Activated naive CD8-positive, alpha-beta T cell treated with anti-CD3 and anti-CD28 coated beads, Interleukin-2, amount 50 U/mL, for 24 hours (primary cell): ENCODE results near the gene OLFM4.

Experiments
- ATAC-seq: fragments of 150-1000 bp; cut with Tn5 transposase; one replicate; pipeline ENCODE4 v1.10.0; 2021
- DNase-seq: peaks from one replicate; pipeline ENCODE4 v3.0.0; 2021
- H3K27ac Mint-ChIP-seq: one replicate; pipeline ENCODE4 v1.8.0; 2021; ENCODE audit warnings: mild to moderate bottlenecking, mixed read lengths
- H3K27me3 Mint-ChIP-seq: one replicate; pipeline ENCODE4 v1.8.0; 2021; ENCODE audit warnings: mixed read lengths
- H3K36me3 Mint-ChIP-seq: one replicate; pipeline ENCODE4 v1.8.0; 2021; ENCODE audit warnings: low read depth, mixed read lengths
- H3K4me1 Mint-ChIP-seq: one replicate; pipeline ENCODE4 v1.8.0; 2021; ENCODE audit warnings: mixed read lengths
- H3K4me3 Mint-ChIP-seq: one replicate; pipeline ENCODE4 v1.8.0; 2021; ENCODE audit warnings: mild to moderate bottlenecking, moderate library complexity, mixed read lengths
- H3K9me3 Mint-ChIP-seq: one replicate; pipeline ENCODE4 v1.8.0; 2021; ENCODE audit warnings: mixed read lengths

Gene OLFM4

DNA sequence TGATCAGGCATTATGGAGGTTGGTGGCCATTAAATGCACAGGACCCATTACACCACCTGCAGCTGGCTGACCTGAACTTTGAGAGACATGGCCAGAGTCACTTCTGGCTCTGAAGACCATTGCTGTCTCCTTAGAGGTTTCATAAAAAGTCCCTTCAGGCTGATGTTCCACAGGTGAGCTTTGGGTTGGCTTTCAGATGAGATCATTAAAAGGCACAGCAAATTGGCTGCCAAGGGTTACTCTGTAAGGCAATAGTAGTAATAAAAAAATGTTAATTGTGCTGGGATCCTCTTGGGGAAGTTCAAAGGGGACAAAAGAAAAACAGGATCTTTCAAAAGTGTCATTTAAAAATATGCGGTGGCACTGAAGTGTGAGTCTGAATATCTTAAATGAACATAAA, 4.2 kb downstream of the OLFM4 start:
- H3K27me3 Mint-ChIP-seq: peaks cover 2% of the 10 kb centered on the region

GRCh38 chr13:53038993-53039392, 10.4 kb downstream of the OLFM4 start:
- no peak for DNase-seq
- ATAC-seq: no peak
- Mint-ChIP-seq H3K27ac (no peak overlapping the region), H3K9me3 (no peaks in the 10 kb centered on the region), H3K36me3 (no peaks in the 10 kb centered on the region), H3K27me3 (peaks cover 2% of the 10 kb centered on the region), H3K4me1 (no peaks in the 10 kb centered on the region), H3K4me3 (no peak overlapping the region)

More for the DNA sequence above, 4.2 kb downstream of the OLFM4 start:
- ATAC-seq (no peak), DNase-seq (no peak)
- Mint-ChIP-seq H3K27ac (no peak overlapping the region), H3K4me1 (no peaks in the 10 kb centered on the region), H3K36me3 (no peaks in the 10 kb centered on the region), H3K9me3 (no peaks in the 10 kb centered on the region), H3K4me3 (no peak overlapping the region)

- H3K4me1 Mint-ChIP-seq: no peaks in the 10 kb centered on the region
- DNase-seq: no peak
- no peaks in the 10 kb centered on the region for H3K36me3 Mint-ChIP-seq
- no peaks in the 10 kb centered on the region for H3K9me3 Mint-ChIP-seq
- H3K4me3 Mint-ChIP-seq: no peak overlapping the region
- no peak for ATAC-seq
- no peak overlapping the region for H3K27ac Mint-ChIP-seq
- H3K27me3 Mint-ChIP-seq: no peaks in the 10 kb centered on the region
Observed at GRCh38 chr13:53041968-53042516, 13.4 kb downstream of the OLFM4 start.

DNA sequence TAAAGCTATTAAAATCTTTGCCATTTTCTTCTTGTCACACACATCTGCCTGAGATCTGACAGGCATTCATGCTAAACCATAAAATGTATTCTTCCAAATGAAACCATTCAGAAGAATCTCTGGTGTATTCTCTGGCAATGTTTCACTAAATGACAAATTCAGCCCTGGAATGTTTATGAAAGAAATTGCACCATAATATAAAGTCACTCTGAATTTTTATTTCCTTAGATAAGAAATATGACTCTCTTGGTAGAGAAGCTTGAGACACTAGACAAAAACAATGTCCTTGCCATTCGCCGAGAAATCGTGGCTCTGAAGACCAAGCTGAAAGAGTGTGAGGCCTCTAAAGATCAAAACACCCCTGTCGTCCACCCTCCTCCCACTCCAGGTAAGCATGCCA, 14.3 kb downstream of the OLFM4 start:
- no peaks in the 10 kb centered on the region for H3K36me3 Mint-ChIP-seq
- no peaks in the 10 kb centered on the region for H3K9me3 Mint-ChIP-seq
- no peak overlapping the region for H3K27ac Mint-ChIP-seq
- no peaks in the 10 kb centered on the region for H3K4me1 Mint-ChIP-seq
- no peaks in the 10 kb centered on the region for H3K27me3 Mint-ChIP-seq
- ATAC-seq (no peak), DNase-seq (no peak)
- no peak overlapping the region for H3K4me3 Mint-ChIP-seq

- Mint-ChIP-seq H3K27ac (no peak overlapping the region), H3K9me3 (no peaks in the 10 kb centered on the region), H3K27me3 (no peaks in the 10 kb centered on the region), H3K36me3 (no peaks in the 10 kb centered on the region), H3K4me3 (no peak overlapping the region), H3K4me1 (no peaks in the 10 kb centered on the region)
- no peak for DNase-seq
- ATAC-seq: no peak
Observed at GRCh38 chr13:53043398-53043797, 14.8 kb downstream of the OLFM4 start.

DNA sequence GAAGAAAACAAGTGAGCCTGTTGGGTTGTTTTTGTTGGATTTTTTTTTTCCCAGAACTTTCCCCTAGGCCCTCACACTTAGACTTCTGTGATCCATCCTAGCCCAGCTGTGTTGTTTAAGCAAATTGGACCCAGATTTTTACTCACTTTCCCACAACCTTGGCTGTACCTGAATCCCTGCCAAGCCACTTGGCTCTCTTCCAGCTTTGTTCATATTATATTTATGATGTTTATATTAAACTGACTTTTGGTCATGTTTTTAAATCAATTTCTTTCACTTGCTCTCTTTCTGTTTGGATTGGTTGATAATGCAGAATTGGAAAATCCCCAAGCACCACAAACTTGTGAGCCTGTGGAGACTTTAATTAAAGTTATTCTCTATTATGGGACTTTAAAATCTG, 16.6 kb downstream of the OLFM4 start:
- H3K4me3 Mint-ChIP-seq: no peak overlapping the region
- H3K4me1 Mint-ChIP-seq: no peaks in the 10 kb centered on the region
- ATAC-seq (no peak), DNase-seq (no peak)
- no peaks in the 10 kb centered on the region for H3K36me3 Mint-ChIP-seq
- H3K27me3 Mint-ChIP-seq: no peaks in the 10 kb centered on the region
- no peaks in the 10 kb centered on the region for H3K9me3 Mint-ChIP-seq
- no peak overlapping the region for H3K27ac Mint-ChIP-seq

DNA sequence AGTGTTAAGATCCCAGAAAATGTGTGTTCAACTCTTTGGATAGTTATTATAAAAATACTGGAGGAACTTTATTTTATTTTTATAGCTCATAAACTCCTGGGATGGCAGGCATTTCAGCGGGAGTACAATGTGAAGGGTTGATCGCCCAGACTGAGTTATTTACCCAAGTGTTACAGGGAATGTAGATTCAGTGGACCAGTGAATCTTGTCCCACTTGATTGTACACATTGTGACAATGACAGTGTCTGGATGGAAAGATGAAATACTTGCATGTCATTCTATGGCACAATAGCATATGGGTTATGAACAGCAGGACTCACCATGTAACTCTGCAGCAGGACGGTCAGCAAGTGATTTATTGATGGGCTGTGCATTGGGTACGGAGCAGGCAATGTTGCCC, 20.3 kb downstream of the OLFM4 start:
- Mint-ChIP-seq H3K36me3 (no peaks in the 10 kb centered on the region), H3K4me1 (no peaks in the 10 kb centered on the region), H3K27me3 (no peaks in the 10 kb centered on the region), H3K9me3 (no peaks in the 10 kb centered on the region), H3K4me3 (no peak overlapping the region), H3K27ac (no peak overlapping the region)
- ATAC-seq: no peak
- DNase-seq: no peak

DNA sequence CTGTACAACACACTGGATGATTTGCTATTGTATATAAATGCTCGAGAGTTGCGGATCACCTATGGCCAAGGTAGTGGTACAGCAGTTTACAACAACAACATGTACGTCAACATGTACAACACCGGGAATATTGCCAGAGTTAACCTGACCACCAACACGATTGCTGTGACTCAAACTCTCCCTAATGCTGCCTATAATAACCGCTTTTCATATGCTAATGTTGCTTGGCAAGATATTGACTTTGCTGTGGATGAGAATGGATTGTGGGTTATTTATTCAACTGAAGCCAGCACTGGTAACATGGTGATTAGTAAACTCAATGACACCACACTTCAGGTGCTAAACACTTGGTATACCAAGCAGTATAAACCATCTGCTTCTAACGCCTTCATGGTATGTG, 21.5 kb downstream of the OLFM4 start:
- no peaks in the 10 kb centered on the region for H3K36me3 Mint-ChIP-seq
- no peaks in the 10 kb centered on the region for H3K4me1 Mint-ChIP-seq
- H3K27me3 Mint-ChIP-seq: peaks cover 2% of the 10 kb centered on the region
- DNase-seq (no peak), ATAC-seq (no peak)
- no peaks in the 10 kb centered on the region for H3K9me3 Mint-ChIP-seq
- no peak overlapping the region for H3K4me3 Mint-ChIP-seq
- H3K27ac Mint-ChIP-seq: no peak overlapping the region

DNA sequence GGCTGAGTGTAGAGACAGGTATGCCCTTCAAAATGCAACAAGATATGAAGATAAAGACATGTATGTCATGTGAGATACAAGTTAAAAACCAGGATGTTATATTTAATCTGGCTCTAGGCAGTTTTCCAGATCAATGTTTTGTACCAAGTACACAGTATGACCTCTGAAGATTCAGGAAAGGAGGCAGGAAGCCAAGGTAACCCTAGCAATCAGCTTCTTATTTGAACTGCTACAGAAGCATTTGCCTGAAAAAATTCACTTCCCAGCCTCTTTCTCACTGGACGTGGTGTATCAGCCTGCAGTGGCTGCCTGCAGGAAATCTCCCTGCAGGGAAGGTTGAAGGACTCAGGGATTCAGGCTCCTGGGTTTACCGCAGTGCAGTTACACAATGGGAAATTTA, 24.1 kb downstream of the OLFM4 start:
- DNase-seq: no peak
- Mint-ChIP-seq H3K27me3 (peaks cover 2% of the 10 kb centered on the region), H3K9me3 (no peaks in the 10 kb centered on the region), H3K36me3 (no peaks in the 10 kb centered on the region), H3K4me3 (no peak overlapping the region), H3K4me1 (no peaks in the 10 kb centered on the region), H3K27ac (no peak overlapping the region)
- no peak for ATAC-seq

- Mint-ChIP-seq H3K4me3 (no peak overlapping the region), H3K9me3 (no peaks in the 10 kb centered on the region), H3K27me3 (peaks cover 2% of the 10 kb centered on the region), H3K4me1 (no peaks in the 10 kb centered on the region), H3K36me3 (no peaks in the 10 kb centered on the region), H3K27ac (no peak overlapping the region)
- DNase-seq (no peak), ATAC-seq (no peak)
Observed at GRCh38 chr13:53054569-53054968, 26.0 kb downstream of the OLFM4 start.

GRCh38 chr13:53058065-53058679, 29.6 kb downstream of the OLFM4 start:
- Mint-ChIP-seq H3K36me3 (no peaks in the 10 kb centered on the region), H3K4me3 (no peak overlapping the region), H3K27ac (no peak overlapping the region), H3K9me3 (no peaks in the 10 kb centered on the region), H3K4me1 (no peaks in the 10 kb centered on the region), H3K27me3 (peaks cover 2% of the 10 kb centered on the region)
- ATAC-seq (no peak), DNase-seq (no peak)

- H3K36me3 Mint-ChIP-seq: no peaks in the 10 kb centered on the region
- DNase-seq (no peak), ATAC-seq (no peak)
- H3K4me3 Mint-ChIP-seq: no peak overlapping the region
- no peaks in the 10 kb centered on the region for H3K9me3 Mint-ChIP-seq
- no peaks in the 10 kb centered on the region for H3K4me1 Mint-ChIP-seq
- no peak overlapping the region for H3K27ac Mint-ChIP-seq
- H3K27me3 Mint-ChIP-seq: peaks cover 1% of the 10 kb centered on the region
Observed at GRCh38 chr13:53060840-53061490, 32.4 kb downstream of the OLFM4 start.

DNA sequence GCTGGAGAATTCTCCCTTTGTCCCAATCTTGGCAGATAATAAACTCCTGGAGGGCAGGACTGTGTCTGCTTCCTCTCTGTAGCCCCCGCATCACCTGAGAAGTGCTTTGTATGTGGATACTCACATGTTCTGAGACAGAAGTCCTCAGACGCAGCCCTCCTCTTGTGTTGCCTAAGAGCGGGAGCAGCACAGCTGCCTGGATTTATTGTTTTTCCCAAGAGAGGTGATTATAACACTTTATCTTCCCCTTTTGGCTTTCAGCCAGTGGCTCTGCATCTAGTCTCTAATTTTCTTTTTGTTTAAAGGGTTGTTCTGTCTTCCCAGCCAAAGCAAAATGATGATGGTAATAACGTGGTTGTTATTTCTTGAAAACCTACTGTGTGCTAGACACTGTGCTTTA, 36.1 kb downstream of the OLFM4 start:
- ATAC-seq (no peak), DNase-seq (no peak)
- H3K36me3 Mint-ChIP-seq: no peaks in the 10 kb centered on the region
- no peak overlapping the region for H3K4me3 Mint-ChIP-seq
- peaks cover 1% of the 10 kb centered on the region for H3K27me3 Mint-ChIP-seq
- H3K9me3 Mint-ChIP-seq: no peaks in the 10 kb centered on the region
- H3K27ac Mint-ChIP-seq: no peak overlapping the region
- no peaks in the 10 kb centered on the region for H3K4me1 Mint-ChIP-seq

DNA sequence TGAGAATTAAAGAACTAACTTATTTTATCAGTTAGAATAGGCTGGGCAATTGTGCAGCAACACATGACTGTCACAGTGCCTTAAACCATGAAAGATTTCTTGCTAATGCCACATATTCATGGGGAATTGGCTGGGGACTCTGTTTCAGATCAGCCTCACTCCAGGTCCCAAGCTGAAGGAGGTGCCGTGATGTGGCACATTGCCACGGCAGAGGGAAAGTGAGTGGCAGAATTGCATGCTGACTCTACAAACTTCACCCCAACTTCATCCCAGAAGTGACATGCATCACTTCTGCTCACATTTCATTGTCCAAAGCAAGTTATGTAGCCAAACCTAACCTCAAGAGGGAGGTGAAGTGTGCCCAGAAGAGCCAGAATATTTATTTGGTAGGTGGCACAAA, 37.8 kb downstream of the OLFM4 start:
- Mint-ChIP-seq H3K4me1 (no peaks in the 10 kb centered on the region), H3K27me3 (peaks cover 1% of the 10 kb centered on the region), H3K4me3 (no peak overlapping the region), H3K36me3 (no peaks in the 10 kb centered on the region), H3K9me3 (no peaks in the 10 kb centered on the region), H3K27ac (no peak overlapping the region)
- no peak for DNase-seq
- no peak for ATAC-seq

- Mint-ChIP-seq H3K27me3 (no peaks in the 10 kb centered on the region), H3K36me3 (no peaks in the 10 kb centered on the region), H3K9me3 (no peaks in the 10 kb centered on the region), H3K4me3 (no peak overlapping the region), H3K27ac (no peak overlapping the region), H3K4me1 (no peaks in the 10 kb centered on the region)
- DNase-seq (no peak), ATAC-seq (no peak)
Observed at GRCh38 chr13:53068585-53069520, 40.2 kb downstream of the OLFM4 start.
